WTC11 (cell line): Measurements from ENCODE around the gene STK10. TPM values are rescaled to one million over a fixed set of nuclear protein-coding genes. Genes with fewer than 3 reads are reported as not detected.

Experiments used
- ATAC-seq: fragments of 200-7000 bp; cut with Tn5 transposase; 2 replicates; pipeline ENCODE4 v1.10.0; 2021; ENCODE audit warnings: mild to moderate bottlenecking, moderate library complexity
- CTCF ChIA-PET: fragments of 300-600 bp; sonication (Branson Sonifier 250); formaldehyde crosslinking; loops from one replicate; lab custom pipeline; 2021; ENCODE audit warnings: antibody characterized with exemption; lab: Charles Lee
- POLR2A ChIA-PET: fragments of 350-600 bp; sonication (Branson Sonifier 250); formaldehyde crosslinking; loops from one replicate; lab custom pipeline; 2021; ENCODE audit warnings: antibody characterized with exemption; lab: Charles Lee
- DNase-seq: peaks from one replicate; pipeline ENCODE4 v3.0.0; 2021; ENCODE audit warnings: low spot score
- H3K27ac Mint-ChIP-seq: 2 replicates; pipeline ENCODE4 v1.8.0; 2021; ENCODE audit warnings: mixed read lengths
- H3K27me3 Mint-ChIP-seq: 2 replicates; pipeline ENCODE4 v1.8.0; 2021; ENCODE audit warnings: low read depth, mild to moderate bottlenecking, moderate library complexity, mixed read lengths
- H3K36me3 Mint-ChIP-seq: 2 replicates; pipeline ENCODE4 v1.8.0; 2021; ENCODE audit warnings: mixed read lengths
- H3K4me1 Mint-ChIP-seq: 2 replicates; pipeline ENCODE4 v1.8.0; 2022; ENCODE audit warnings: mixed read lengths
- H3K4me3 Mint-ChIP-seq: 2 replicates; pipeline ENCODE4 v1.8.0; 2021; ENCODE audit warnings: mild to moderate bottlenecking, moderate library complexity, mixed read lengths
- H3K9me3 Mint-ChIP-seq: 2 replicates; pipeline ENCODE4 v1.8.0; 2021; ENCODE audit warnings: mixed read lengths
- CBFB ChIP-seq: sonication (generic); formaldehyde crosslinking; IDR thresholded peaks from 2 replicates; pipeline ENCODE4 v1.8.1; 2022; ENCODE audit warnings: mild to moderate bottlenecking, low read depth, missing genetic modification reagents
- E2F4 ChIP-seq: sonication (generic); formaldehyde crosslinking; IDR thresholded peaks from 2 replicates; pipeline ENCODE4 v1.8.1; 2022; ENCODE audit warnings: low read depth, mild to moderate bottlenecking, moderate library complexity, missing genetic modification reagents, borderline replicate concordance
- EMX1 ChIP-seq: fragments of 250-450 bp; sonication (Bioruptor Pico); IDR thresholded peaks from 2 replicates; pipeline ENCODE4 v1.8.0; 2021; ENCODE audit warnings: mild to moderate bottlenecking
- ETV6 ChIP-seq: sonication (generic); formaldehyde crosslinking; IDR thresholded peaks from 2 replicates; pipeline ENCODE4 v1.8.1; 2022; ENCODE audit warnings: mild to moderate bottlenecking, missing genetic modification reagents
- GTF2I ChIP-seq: fragments of 250-450 bp; sonication (Bioruptor Pico); conservative IDR thresholded peaks from 2 replicates; pipeline ENCODE4 v1.4.0; 2021; ENCODE audit warnings: mild to moderate bottlenecking
- HMGA2 ChIP-seq: fragments of 250-450 bp; sonication (Bioruptor Pico); IDR thresholded peaks from 2 replicates; pipeline ENCODE4 v1.4.0; 2021; ENCODE audit warnings: mild to moderate bottlenecking, moderate library complexity
- JUN ChIP-seq: sonication (generic); formaldehyde crosslinking; IDR thresholded peaks from 2 replicates; pipeline ENCODE4 v1.8.0; 2023; ENCODE audit warnings: mild to moderate bottlenecking, missing genetic modification reagents
- MLX ChIP-seq: sonication (generic); formaldehyde crosslinking; IDR thresholded peaks from 2 replicates; pipeline ENCODE4 v1.8.1; 2023; ENCODE audit warnings: mild to moderate bottlenecking, missing genetic modification reagents, moderate library complexity
- PRRX2 ChIP-seq: fragments of 250-450 bp; sonication (Bioruptor Pico); IDR thresholded peaks from 2 replicates; pipeline ENCODE4 v1.8.0; 2021; ENCODE audit warnings: mild to moderate bottlenecking
- RELA ChIP-seq: sonication (generic); formaldehyde crosslinking; IDR thresholded peaks from 2 replicates; pipeline ENCODE4 v1.8.1; 2022; ENCODE audit warnings: missing genetic modification reagents, mild to moderate bottlenecking, borderline replicate concordance
- SMAD3 ChIP-seq: sonication (generic); formaldehyde crosslinking; IDR thresholded peaks from 2 replicates; pipeline ENCODE4 v1.8.0; 2022; ENCODE audit warnings: missing genetic modification reagents, mild to moderate bottlenecking, borderline replicate concordance
- SMAD4 ChIP-seq: sonication (generic); formaldehyde crosslinking; IDR thresholded peaks from 2 replicates; pipeline ENCODE4 v1.8.0; 2022; ENCODE audit warnings: mild to moderate bottlenecking, missing genetic modification reagents
- SOX15 ChIP-seq: fragments of 250-450 bp; sonication (Bioruptor Pico); IDR thresholded peaks from 2 replicates; pipeline ENCODE4 v1.9.0; 2021; ENCODE audit warnings: mild to moderate bottlenecking
- SP1 ChIP-seq: sonication (generic); formaldehyde crosslinking; conservative IDR thresholded peaks from 2 replicates; pipeline ENCODE4 v1.8.1; 2022; ENCODE audit warnings: missing genetic modification reagents
- USF1 ChIP-seq: sonication (generic); formaldehyde crosslinking; IDR thresholded peaks from 2 replicates; pipeline ENCODE4 v1.8.0; 2022; ENCODE audit warnings: mild to moderate bottlenecking, missing genetic modification reagents
- ZBTB21 ChIP-seq: sonication (generic); formaldehyde crosslinking; IDR thresholded peaks from 2 replicates; pipeline ENCODE4 v1.8.1; 2023; ENCODE audit warnings: mild to moderate bottlenecking, missing genetic modification reagents, borderline replicate concordance
- ZMAT4 ChIP-seq: fragments of 250-450 bp; sonication (Bioruptor Pico); IDR thresholded peaks from 2 replicates; pipeline ENCODE4 v1.9.0; 2021; ENCODE audit warnings: mild to moderate bottlenecking
- ZNF138 ChIP-seq: sonication (generic); formaldehyde crosslinking; conservative IDR thresholded peaks from 2 replicates; pipeline ENCODE4 v1.8.1; 2022; ENCODE audit warnings: mild to moderate bottlenecking, moderate library complexity, missing genetic modification reagents
- ZNF263 ChIP-seq: sonication (generic); formaldehyde crosslinking; IDR thresholded peaks from 2 replicates; pipeline ENCODE4 v1.8.1; 2022; ENCODE audit warnings: low read depth, mild to moderate bottlenecking, moderate library complexity, missing genetic modification reagents
- ZNF425 ChIP-seq: fragments of 250-450 bp; sonication (Bioruptor Pico); conservative IDR thresholded peaks from 2 replicates; pipeline ENCODE4 v1.9.0; 2021; ENCODE audit warnings: mild to moderate bottlenecking
- total RNA-seq: library from RNA; stranded (reverse); gene quantifications from 3 replicates; pipeline ENCODE4 v1.2.3, GENCODE V29; 2021

Gene STK10
- total RNA-seq, 1 experiment from 2014 or later = 20.5 TPM

- ATAC-seq (no peak), DNase-seq (no peak)
- ChIA-PET CTCF (interaction anchor here (1.4 kb wide), 1 partner anchor 13 kb away, joined by 3 read pairs; no protein-coding TSS in a partner anchor), POLR2A (no interaction called here)
- Mint-ChIP-seq H3K4me1 (no peaks in the 10 kb centered on the region), H3K9me3 (no peaks in the 10 kb centered on the region), H3K36me3 (no peaks in the 10 kb centered on the region; the same call in 1 of the 2 replicates), H3K27me3 (no peaks in the 10 kb centered on the region), H3K4me3 (no peak overlapping the region), H3K27ac (no peak overlapping the region)
- TF ChIP-seq USF1 (CRISPR knock-in tag) = no peak
- TF ChIP-seq ZBTB21 (CRISPR knock-in tag) = no peak
- no peak for TF ChIP-seq HMGA2 (CRISPR knock-in tag)
- TF ChIP-seq SP1 = no peak
- TF ChIP-seq ETV6 (CRISPR knock-in tag) = no peak
- no peak for TF ChIP-seq EMX1 (CRISPR knock-in tag)
These were observed 21.8 kb downstream of the STK10 start for GRCh38 chr5:172166030-172166826.

GRCh38 chr5:172165465-172165864, 22.6 kb downstream of the STK10 start:
- TF ChIP-seq GTF2I (CRISPR knock-in tag) (no peak), MLX (no peak), ZNF263 (CRISPR knock-in tag) (no peak), PRRX2 (CRISPR knock-in tag) (no peak), SOX15 (no peak), RELA (no peak), SMAD3 (no peak), ZNF425 (CRISPR knock-in tag) (no peak), JUN (CRISPR knock-in tag) (no peak), SMAD4 (no peak), ZNF138 (CRISPR knock-in tag) (no peak), CBFB (CRISPR knock-in tag) (no peak)
- Mint-ChIP-seq H3K4me1 (no peaks in the 10 kb centered on the region), H3K36me3 (no peaks in the 10 kb centered on the region; the same call in 1 of the 2 replicates), H3K27me3 (no peaks in the 10 kb centered on the region), H3K4me3 (no peak overlapping the region), H3K9me3 (no peaks in the 10 kb centered on the region), H3K27ac (no peak overlapping the region)
- ATAC-seq = no peak
- POLR2A ChIA-PET = no interaction called here
- no peak for DNase-seq
- CTCF ChIA-PET = interaction anchor here (0.6 to 1.4 kb wide), 3 partner anchors 13 to 296 kb away, joined by 3 to 5 read pairs (median 3); no protein-coding TSS in a partner anchor

GRCh38 chr5:172164769-172165212, 23.2 kb downstream of the STK10 start:
- ChIA-PET CTCF (interaction anchor here (0.6 to 1.4 kb wide), 5 partner anchors 14 to 889 kb away, joined by 3 to 5 read pairs (median 3); no protein-coding TSS in a partner anchor), POLR2A (interaction anchor here (0.7 kb wide), 1 partner anchor 83 kb away, joined by 6 read pairs; no protein-coding TSS in a partner anchor)
- Mint-ChIP-seq H3K27me3 (no peaks in the 10 kb centered on the region), H3K27ac (no peak overlapping the region), H3K4me1 (no peaks in the 10 kb centered on the region), H3K9me3 (no peaks in the 10 kb centered on the region), H3K36me3 (no peaks in the 10 kb centered on the region; the same call in 1 of the 2 replicates), H3K4me3 (no peak overlapping the region)
- DNase-seq (no peak), ATAC-seq (no peak)
- no peak for TF ChIP-seq ZMAT4 (CRISPR knock-in tag)
- no peak for TF ChIP-seq ZNF425 (CRISPR knock-in tag)
- no peak for TF ChIP-seq MLX
- no peak for TF ChIP-seq E2F4 (CRISPR knock-in tag)
